ENCODE measurements around the gene MRPS23. TPM values are rescaled to one million over a fixed set of nuclear protein-coding genes. Genes with fewer than 3 reads are reported as not detected.

Gene MRPS23
- total RNA-seq, 1 donor = 20.1 TPM

DNA sequence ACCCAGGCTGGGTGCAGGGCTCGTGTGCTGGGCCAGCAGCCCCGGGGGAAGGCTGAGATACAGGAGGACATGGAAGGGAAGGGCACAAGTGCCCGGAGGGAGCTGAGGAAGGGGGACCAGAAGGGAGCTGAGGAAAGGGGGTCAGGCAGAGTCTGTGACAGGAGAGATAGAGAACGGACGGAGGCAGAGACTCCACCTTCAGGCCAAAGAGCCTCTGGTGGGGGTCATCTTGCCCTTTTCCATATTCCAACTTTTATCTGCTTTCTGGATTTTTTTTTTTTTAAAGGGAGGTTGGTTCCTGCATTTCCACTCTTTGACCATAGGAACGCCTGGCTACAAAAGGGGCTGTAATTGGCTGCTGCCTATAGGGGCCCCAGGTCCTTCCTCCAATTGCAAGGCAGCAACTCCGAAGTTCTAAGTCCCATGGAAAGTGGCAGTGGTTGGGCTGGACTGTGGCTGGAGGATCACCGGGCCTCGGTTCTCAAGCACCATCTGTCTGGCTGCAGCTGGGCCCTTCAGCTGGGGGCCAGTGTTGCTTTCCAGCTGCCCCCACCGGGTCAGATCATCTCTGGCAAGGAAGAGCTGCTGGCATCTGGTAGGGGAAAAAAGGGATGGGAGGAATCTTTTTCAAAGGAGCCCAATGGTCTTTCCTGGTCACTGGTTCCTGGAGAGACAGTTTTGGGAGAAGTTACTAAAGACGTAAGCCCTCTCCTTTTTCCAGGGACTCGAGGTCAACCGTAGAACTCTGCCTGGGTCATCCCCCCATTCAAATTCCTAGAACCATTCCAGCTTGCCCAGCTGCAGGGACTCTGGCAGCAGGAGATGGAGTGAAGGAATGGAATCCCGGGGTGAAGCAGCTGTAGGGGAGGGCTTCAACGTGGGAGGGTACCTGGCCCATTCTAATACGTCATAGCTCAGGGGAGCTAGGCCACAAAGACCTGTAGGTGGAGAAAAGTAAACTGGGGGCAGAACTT, 13.1 kb upstream of the MRPS23 start:
- TF ChIP-seq, protein P1, sequence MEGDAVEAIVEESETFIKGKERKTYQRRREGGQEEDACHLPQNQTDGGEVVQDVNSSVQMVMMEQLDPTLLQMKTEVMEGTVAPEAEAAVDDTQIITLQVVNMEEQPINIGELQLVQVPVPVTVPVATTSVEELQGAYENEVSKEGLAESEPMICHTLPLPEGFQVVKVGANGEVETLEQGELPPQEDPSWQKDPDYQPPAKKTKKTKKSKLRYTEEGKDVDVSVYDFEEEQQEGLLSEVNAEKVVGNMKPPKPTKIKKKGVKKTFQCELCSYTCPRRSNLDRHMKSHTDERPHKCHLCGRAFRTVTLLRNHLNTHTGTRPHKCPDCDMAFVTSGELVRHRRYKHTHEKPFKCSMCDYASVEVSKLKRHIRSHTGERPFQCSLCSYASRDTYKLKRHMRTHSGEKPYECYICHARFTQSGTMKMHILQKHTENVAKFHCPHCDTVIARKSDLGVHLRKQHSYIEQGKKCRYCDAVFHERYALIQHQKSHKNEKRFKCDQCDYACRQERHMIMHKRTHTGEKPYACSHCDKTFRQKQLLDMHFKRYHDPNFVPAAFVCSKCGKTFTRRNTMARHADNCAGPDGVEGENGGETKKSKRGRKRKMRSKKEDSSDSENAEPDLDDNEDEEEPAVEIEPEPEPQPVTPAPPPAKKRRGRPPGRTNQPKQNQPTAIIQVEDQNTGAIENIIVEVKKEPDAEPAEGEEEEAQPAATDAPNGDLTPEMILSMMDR (IDR thresholded peaks at IDR 0.05; ENCODE audit: insufficient read depth, low read length) = no peak
- DNase-seq (ENCODE audit: low read depth) = no peak
- H3K4me3 ChIP-seq (ENCODE audit: low read depth, low read length) = no peak overlapping the region

- H3K4me3 ChIP-seq (ENCODE audit: low read depth, low read length) = peak overlapping the region; percentile 51
- TF ChIP-seq, protein P1 (IDR thresholded peaks at IDR 0.05; ENCODE audit: insufficient read depth, low read length) = no peak
- DNase-seq (ENCODE audit: low read depth) = peak; percentile 37
Observed at GRCh38 chr17:57861790-57862693, 12.2 kb upstream of the MRPS23 start.

DNA sequence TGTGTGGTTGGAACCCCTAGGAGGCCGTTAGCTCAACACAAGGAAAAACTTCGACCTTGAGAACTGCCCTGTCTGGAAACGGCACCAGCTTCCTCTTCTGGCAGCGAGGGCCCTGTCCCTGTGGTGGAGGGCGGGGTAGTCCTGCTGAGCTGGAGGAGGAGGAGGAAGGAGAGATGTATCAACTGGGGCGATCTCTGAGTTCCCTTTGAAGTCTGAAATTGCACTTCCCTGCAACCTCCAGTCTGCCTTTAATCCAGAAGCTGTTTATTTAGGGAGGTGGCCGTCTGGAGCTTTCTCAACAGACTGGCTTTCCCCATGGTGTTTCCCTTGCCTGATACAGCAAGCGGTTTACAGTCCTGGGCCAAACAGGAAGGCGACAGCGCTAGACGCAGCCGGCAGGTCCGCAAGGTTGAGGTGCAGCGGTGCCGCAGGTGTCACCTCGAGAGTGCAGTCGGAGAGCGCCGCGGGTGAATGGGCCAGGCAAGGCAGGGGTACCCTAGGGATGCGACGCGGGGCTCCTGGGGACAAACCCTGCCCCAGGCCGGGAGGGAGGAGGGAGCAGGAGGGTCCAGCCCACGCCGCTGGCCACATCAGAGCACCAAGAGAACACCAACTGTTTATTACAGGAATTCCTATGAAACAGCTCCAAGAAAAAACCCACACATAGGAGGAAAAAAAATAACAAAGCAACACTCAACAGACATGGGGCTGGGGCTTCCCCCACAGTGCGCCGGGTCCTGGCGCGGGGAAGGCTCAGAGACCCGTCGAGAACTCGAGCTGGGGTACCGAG, 11.4 kb upstream of the MRPS23 start:
- peak overlapping the region; percentile 51 for H3K4me3 ChIP-seq (ENCODE audit: low read depth, low read length)
- TF ChIP-seq, protein P1 (IDR thresholded peaks at IDR 0.05; ENCODE audit: insufficient read depth, low read length) = no peak
- peak; percentile 36 for DNase-seq (ENCODE audit: low read depth)

DNA sequence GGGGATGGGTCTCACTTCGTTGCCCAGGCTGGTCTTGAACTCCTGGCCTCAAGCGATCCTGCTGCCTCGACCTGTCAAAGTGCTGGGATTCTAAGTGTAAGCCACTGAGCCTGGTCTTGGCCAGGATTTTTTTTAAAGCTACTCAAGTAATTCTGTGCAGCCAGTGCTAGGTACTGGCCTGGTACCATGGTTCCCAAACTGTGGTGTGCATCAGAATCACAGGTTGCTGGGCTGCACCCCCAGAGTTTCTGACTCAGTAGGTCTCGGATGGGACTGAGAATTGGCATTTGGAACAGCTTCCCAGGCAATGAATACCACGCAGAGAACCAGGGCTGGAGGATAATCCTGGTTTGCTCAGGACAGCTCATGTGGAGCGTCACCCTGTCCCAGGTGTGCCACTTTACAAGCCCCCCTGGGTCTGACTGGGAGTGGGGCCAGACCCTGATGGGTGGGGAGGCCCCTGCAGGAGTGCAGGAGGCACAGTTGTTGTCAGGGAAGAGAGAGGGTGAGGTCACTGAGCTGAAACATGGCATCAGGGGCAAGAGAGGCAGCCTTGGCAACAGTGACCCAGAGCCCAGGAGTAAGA, 10.7 kb upstream of the MRPS23 start:
- DNase-seq (ENCODE audit: low read depth) = no peak

DNA sequence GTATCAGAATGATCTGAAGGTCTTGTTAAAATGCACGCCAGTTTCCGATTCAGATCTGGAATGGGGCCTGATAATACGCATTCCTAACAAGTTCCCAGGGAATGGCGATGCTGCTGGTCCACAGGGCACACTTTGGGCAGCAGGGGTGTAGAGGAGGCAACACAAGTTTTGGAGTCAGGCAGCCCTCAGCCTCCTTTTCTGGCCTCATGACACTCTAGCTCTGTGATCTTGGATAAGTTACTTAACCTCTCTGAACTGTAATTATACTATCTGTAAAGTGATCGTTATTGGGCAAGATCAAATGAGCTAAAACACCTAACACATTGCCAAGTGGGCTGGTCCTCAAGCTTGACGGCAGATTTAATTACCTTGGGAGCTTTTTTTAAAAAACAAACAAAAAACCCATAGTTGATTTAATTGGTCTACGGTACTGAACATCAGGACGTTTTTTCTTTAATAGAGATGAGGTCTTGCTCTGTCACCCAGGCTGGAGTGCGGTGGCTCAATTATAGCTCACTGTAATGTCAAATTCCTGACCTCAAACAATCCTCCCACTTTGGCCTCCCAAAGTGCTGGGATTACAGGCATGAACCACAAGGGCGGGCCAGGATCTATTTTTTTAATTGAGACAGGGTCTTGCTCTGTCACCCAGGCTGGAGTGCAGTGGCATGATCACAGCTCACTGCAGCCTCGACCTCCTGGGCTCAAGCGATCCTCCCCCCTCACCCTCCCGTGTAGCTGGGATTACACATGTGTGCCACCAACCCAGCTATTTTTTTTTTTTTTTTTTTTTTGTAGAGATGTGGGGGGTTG, 10.0 kb upstream of the MRPS23 start:
- H3K4me3 ChIP-seq (ENCODE audit: low read depth, low read length) = no peak overlapping the region
- no peak for DNase-seq (ENCODE audit: low read depth)
- TF ChIP-seq, protein P1 (IDR thresholded peaks at IDR 0.05; ENCODE audit: insufficient read depth, low read length) = no peak

More for the DNA sequence above, 10.7 kb upstream of the MRPS23 start:
- TF ChIP-seq, protein P1 (IDR thresholded peaks at IDR 0.05; ENCODE audit: insufficient read depth, low read length) = no peak
- no peak overlapping the region for H3K4me3 ChIP-seq (ENCODE audit: low read depth, low read length)

Data from fibroblast of the aortic adventitia (primary cell).